ENCODE measurements around the gene BET1L. TPM values are rescaled to one million over a fixed set of nuclear protein-coding genes. Genes with fewer than 3 reads are reported as not detected.

The BET1L gene
- total RNA-seq, 1 experiment from 2014 or later = 56.8 TPM

- Histone ChIP-seq H3K27me3 (replicated peaks; ENCODE audit: control insufficient read depth, insufficient read depth, low read length) (no peaks in the 10 kb centered on the region), H3K4me3 (ENCODE audit: low read depth, low read length) (no peak overlapping the region), H3K9me3 (no peaks in the 10 kb centered on the region), H3K4me1 (peaks cover 10% of the 10 kb centered on the region), H3K36me3 (ENCODE audit: control insufficient read depth, insufficient read depth, low read length) (peaks cover 2% of the 10 kb centered on the region)
- no peaks in the 10 kb centered on the region for H3K27me3 Mint-ChIP-seq (ENCODE audit: insufficient read depth, unreplicated experiment)
- H3K27ac Mint-ChIP-seq (ENCODE audit: unreplicated experiment) = no peak overlapping the region
- intact Hi-C loops (cut with micrococcal nuclease; ENCODE audit: unreplicated experiment) = loop anchor here (5.0 kb wide), 1 partner anchor 243 kb away; no protein-coding TSS in a partner anchor
- POLR2A ChIA-PET = no interaction called here
- TF ChIP-seq CTCF (IDR thresholded peaks at IDR 0.05; ENCODE audit: insufficient read depth in 1 of 2, low read depth in 1 of 2, low read length in 1 of 2, severe bottlenecking in 1 of 2, unreplicated experiment in 1 of 2) = no peak
- peaks cover 38% of the 10 kb centered on the region for H3K36me3 Mint-ChIP-seq (ENCODE audit: insufficient read depth, unreplicated experiment)
- DNase-seq = peak in 1 of 2 experiments; percentile 30
- no peaks in the 10 kb centered on the region for H3K4me1 Mint-ChIP-seq (ENCODE audit: low read depth, unreplicated experiment)
- BruUV-seq (replicated peaks) = no TSS peak
- CTCF ChIA-PET = no interaction called here
- H3K9me3 Mint-ChIP-seq (ENCODE audit: unreplicated experiment) = no peaks in the 10 kb centered on the region
- no peak overlapping the region for H3K4me3 Mint-ChIP-seq (ENCODE audit: unreplicated experiment)
These were observed 2.6 kb downstream of the BET1L start for GRCh38 chr11:204587-205109.

DNA sequence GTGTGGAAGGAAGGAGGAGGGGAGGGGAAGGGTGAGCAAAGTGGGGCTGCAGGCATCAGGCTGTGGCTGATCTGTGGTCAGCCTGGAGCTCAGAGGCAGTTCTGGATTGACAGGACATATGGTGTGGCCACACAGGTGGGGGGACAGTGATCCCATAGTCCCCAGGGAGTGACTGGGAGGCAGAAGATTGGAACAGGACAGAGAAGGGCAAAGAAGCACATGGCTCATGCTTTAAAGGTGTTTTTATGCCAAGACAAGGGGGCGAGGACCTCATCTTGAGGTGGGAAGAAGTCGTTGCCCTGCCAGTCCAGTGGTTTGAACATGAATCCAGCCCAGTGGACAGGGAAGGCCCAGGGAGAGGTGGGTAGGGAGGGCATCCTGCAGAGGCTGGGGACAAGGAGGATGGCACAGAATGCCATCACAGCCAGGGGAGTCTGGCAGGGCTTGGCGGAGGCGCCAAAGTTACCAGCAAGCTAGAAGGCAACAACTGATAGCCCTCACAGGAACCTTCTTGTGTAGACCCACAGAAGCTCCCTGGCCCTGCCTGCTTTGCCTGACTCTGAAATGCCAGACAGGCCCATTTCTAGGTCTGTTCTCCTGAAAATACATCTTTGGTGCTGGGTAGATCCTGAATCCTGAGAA, 3.1 kb downstream of the BET1L start:
- H3K27me3 ChIP-seq (replicated peaks; ENCODE audit: control insufficient read depth, insufficient read depth, low read length) = no peaks in the 10 kb centered on the region
- DNase-seq = peak in 1 of 2 experiments; percentile 20
- H3K36me3 ChIP-seq (ENCODE audit: control insufficient read depth, insufficient read depth, low read length) = peaks cover 2% of the 10 kb centered on the region
- intact Hi-C loops (cut with micrococcal nuclease; ENCODE audit: unreplicated experiment) = no loop called here
- ChIA-PET POLR2A (interaction anchor here (0.5 kb wide), 1 partner anchor 203 kb away, joined by 3 read pairs; no protein-coding TSS in a partner anchor), CTCF (no interaction called here)
- Mint-ChIP-seq H3K9me3 (ENCODE audit: unreplicated experiment) (no peaks in the 10 kb centered on the region), H3K27ac (ENCODE audit: unreplicated experiment) (no peak overlapping the region), H3K27me3 (ENCODE audit: insufficient read depth, unreplicated experiment) (no peaks in the 10 kb centered on the region), H3K4me3 (ENCODE audit: unreplicated experiment) (no peak overlapping the region), H3K4me1 (ENCODE audit: low read depth, unreplicated experiment) (no peaks in the 10 kb centered on the region), H3K36me3 (ENCODE audit: insufficient read depth, unreplicated experiment) (peaks cover 39% of the 10 kb centered on the region)
- no peaks in the 10 kb centered on the region for H3K9me3 ChIP-seq
- no peak overlapping the region for H3K4me3 ChIP-seq (ENCODE audit: low read depth, low read length)
- no TSS peak for BruUV-seq (replicated peaks)
- TF ChIP-seq CTCF (IDR thresholded peaks at IDR 0.05; ENCODE audit: insufficient read depth in 1 of 2, low read depth in 1 of 2, low read length in 1 of 2, severe bottlenecking in 1 of 2, unreplicated experiment in 1 of 2) = no peak
- peaks cover 5% of the 10 kb centered on the region; the same call in 1 of the 2 replicates for H3K4me1 ChIP-seq

- Histone ChIP-seq H3K36me3 (ENCODE audit: control insufficient read depth, insufficient read depth, low read length) (peaks cover 2% of the 10 kb centered on the region), H3K27me3 (replicated peaks; ENCODE audit: control insufficient read depth, insufficient read depth, low read length) (no peaks in the 10 kb centered on the region), H3K4me1 (peaks cover 5% of the 10 kb centered on the region; the same call in 1 of the 2 replicates), H3K4me3 (ENCODE audit: low read depth, low read length) (no peak overlapping the region), H3K9me3 (no peaks in the 10 kb centered on the region)
- Mint-ChIP-seq H3K9me3 (ENCODE audit: unreplicated experiment) (no peaks in the 10 kb centered on the region), H3K27ac (ENCODE audit: unreplicated experiment) (no peak overlapping the region), H3K4me3 (ENCODE audit: unreplicated experiment) (no peak overlapping the region), H3K27me3 (ENCODE audit: insufficient read depth, unreplicated experiment) (no peaks in the 10 kb centered on the region), H3K36me3 (ENCODE audit: insufficient read depth, unreplicated experiment) (peaks cover 42% of the 10 kb centered on the region), H3K4me1 (ENCODE audit: low read depth, unreplicated experiment) (no peaks in the 10 kb centered on the region)
- DNase-seq = peak in 1 of 2 experiments; percentile 17
- POLR2A ChIA-PET = interaction anchor here (0.5 kb wide), 1 partner anchor 204 kb away, joined by 3 read pairs; no protein-coding TSS in a partner anchor
- intact Hi-C loops (cut with micrococcal nuclease; ENCODE audit: unreplicated experiment) = no loop called here
- CTCF ChIA-PET = no interaction called here
- BruUV-seq (replicated peaks) = no TSS peak
- TF ChIP-seq CTCF (IDR thresholded peaks at IDR 0.05; ENCODE audit: insufficient read depth in 1 of 2, low read depth in 1 of 2, low read length in 1 of 2, severe bottlenecking in 1 of 2, unreplicated experiment in 1 of 2) = no peak
These were observed 3.9 kb downstream of the BET1L start for GRCh38 chr11:203056-203944.

Measured in Caco-2 (cell line).